HG03025 (cell line): ENCODE data around the gene TMEM61.
A peak's percentile ranks its signal among the peaks of the same experiment; 100 is the strongest.
"Not testable (repeated sequence)": the region's sequence is repeated elsewhere in the genome, so short reads cannot be mapped to it uniquely, and the experiment has no call there.

ENCODE experiments used
- ATAC-seq: cut with Tn5 transposase; IDR thresholded peaks from one replicate; pipeline ENCODE4 v1.9.1; 2021; ENCODE audit warnings: mild to moderate bottlenecking, moderate library complexity; ENCODE audit not compliant: unreplicated experiment, low FRiP score

The TMEM61 gene

GRCh38 chr1:54998677-54999076 lies 18.2 kb downstream of the TMEM61 start, which contains the start of gene BSND:
BSND (plus strand) TSS chr1:54998933; CDS start chr1:54999187, 254 bp downstream.
- peak; percentile 73 for ATAC-seq

- no peak for ATAC-seq
These were observed 20.0 kb downstream of the TMEM61 start for GRCh38 chr1:55000110-55001085.

- ATAC-seq = no peak
These were observed 20.9 kb downstream of the TMEM61 start for GRCh38 chr1:55001311-55001710.

DNA sequence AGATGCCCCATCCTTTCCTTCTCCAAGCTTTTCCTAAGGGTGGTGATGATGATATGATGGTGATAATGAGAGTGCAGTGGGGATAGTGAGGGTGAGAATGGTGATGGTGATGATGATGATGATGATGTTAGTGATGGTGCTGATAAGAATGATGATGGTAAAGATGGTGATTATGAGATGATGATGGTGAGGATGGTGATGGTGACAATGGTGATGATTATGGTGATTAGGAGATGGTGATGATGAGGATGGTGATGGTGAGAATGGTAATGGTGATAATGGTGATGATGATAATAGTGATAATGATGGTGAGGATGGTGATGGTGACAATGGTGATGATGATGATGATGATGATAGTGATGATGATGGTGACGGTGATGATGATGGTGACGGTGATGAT lies 22.3 kb downstream of the TMEM61 start:
- ATAC-seq = no peak

DNA sequence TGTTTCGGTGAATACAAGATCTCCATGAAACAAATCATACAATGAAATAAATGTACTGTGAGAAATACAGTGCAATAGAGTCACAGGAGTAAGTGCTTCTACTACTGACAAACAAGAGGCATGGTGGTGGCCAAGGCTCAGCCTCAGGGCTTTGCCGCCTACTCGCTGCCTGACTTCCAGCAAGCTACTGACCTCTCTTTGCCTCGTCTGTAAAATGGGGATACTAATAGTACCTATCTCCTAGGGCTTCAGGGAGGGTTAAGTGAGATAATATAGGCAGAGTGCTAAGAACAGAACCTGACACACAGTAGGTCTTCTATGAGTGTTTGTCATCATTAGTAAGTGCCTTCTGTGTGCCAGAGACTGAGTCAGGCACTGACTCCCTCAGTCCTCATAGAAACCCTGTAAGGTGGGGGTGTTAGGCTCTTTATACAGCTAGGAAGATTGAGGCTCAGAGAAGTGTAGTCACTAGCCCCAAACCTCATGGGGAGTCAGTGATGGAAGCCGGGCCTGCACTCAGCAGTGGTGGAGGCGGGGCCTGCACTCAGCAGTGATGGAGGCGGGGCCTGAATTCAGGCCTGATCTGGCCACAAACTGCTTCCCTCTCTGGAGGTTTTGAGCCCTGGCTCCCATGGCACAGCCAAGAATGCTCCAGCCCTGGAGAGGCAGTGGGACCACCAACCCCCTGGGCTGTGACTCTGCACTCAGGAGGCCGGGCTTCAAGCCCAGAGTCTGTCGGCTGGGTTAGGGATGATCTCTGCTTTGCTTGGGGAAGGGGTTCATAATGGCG lies 25.1 kb downstream of the TMEM61 start:
- ATAC-seq = no peak

- ATAC-seq = no peak
These were observed 26.5 kb downstream of the TMEM61 start for GRCh38 chr1:55006931-55007330.

DNA sequence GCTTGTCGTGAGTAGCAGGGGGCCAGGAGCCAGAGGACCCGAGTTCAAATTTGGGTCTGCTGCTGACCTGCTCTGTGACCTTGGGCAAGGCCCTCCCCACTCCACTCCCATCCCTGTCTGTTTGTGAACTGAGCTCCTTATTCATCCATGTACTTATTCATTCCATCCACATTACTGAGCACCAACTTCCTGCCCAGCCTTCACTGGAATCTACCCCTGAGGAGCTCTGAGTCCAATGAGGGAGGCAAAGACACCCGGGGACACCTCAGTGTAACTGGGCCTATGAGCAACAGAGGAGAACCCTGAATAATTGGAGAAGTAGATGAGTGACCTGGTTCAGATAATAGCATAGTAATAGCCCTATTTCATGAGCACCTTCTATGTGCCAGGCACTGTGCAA lies 27.2 kb downstream of the TMEM61 start:
- no peak for ATAC-seq

DNA sequence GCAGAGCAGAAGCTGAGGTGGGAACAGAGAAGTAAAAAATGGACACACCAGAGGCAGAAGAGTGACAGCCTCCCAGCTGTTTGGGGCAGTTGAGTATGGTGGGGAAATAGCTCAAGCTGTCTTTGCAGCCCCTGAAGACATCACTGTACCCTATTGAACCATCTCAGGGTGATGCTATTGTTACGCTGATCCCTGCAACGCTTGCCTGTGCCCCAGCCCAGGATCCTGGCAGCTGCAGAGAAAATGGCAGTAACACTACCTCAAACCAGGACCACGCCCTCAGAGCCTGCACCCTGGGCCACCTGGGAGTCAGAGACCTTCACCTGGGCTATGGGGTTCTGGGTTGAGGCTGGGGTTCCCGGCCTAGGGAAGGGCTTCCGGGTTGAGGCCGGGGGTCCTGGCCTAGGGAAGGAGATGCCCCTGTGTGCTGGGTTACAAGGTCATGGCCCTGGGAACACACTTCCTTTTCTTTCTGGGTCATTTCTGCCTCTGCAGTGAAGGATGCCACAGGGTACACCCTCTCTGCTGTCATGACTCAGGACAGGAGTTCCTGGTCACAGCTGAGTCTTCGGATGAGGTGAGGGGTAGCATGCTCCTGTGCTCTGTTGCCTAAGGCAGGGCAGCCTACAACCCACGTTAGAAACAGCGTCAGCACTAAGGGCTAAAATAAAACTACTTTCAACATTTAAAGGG lies 29.9 kb downstream of the TMEM61 start:
- ATAC-seq = no peak

DNA sequence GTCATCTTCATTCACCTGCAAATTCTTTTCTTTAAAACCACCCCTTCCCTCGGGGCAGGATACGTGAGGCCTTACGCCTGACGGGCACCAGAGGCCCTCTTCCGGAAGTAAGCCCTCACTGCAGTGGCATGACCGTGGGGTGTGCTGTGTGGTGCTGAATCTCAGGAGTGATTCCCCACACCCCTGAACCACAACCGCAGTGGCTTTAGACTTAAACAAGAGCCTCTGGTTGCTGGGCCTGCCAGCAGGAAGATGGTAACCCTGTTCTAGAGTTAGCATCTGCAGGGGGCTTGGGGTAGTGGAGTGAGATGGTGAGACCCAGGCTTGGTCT lies 30.4 kb downstream of the TMEM61 start:
- no peak for ATAC-seq

- ATAC-seq = no peak
These were observed 32.2 kb downstream of the TMEM61 start for GRCh38 chr1:55012661-55013060.

DNA sequence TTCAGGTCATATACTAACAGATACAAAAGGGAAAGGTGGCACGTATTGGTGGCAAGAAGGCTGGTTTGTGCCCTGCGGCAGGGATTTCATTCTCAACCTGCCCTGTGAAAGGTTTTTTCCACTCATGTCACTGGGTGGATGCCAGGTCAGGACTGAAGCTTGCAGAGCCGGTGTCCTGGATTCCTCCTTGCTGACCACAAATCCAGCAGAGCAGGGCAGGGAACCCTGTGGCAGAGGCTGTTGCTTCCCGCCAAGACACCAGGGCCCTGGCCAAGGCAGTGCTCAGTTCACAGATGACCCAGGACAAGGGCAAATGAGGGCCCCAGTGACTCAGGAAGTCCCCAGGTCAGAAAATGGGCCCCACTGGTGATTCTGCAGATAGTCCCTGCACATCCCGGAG lies 34.7 kb downstream of the TMEM61 start:
- ATAC-seq = no peak

DNA sequence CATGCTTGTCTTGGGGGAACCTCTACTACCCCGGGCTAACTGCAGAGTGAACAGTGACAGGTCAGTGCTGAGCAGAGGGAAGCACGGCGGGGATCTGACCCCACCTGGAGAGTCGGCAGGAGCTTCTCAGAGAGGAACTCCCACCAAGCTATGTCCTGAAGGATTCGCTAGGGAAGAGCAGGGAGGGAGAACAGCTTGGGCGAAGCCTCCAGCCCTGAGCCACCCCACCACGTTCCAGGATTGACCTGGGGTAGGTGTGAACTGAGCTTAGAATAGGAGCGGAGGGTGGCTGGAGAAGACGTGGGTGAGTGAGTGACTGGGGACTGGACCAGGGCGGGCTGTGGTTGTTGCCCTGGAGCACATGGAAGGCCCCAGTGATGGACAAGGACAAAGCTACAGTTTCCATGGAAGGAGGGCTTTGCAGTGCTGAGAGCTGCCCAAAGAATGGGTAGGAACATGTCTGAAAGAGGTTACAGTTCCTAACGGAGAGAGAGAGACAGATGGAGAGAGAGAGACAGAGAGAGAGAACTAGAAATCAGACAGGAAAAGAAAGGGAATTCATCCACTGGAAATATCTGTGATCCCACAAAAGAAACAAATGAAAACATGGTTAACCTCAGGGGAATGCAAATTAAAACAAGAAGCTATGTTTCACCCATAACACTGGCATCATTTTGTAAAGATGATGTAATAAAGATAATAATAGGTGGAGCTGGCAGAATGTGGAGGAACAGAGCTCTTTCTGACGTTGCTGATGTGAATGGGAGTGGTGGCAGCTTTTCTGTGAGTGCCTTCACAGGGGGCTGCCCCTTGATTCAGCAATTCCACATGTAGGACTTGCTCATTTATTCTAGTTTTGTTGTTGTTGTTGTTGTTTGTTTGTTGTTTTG lies 35.5 kb downstream of the TMEM61 start:
- no peak for ATAC-seq

DNA sequence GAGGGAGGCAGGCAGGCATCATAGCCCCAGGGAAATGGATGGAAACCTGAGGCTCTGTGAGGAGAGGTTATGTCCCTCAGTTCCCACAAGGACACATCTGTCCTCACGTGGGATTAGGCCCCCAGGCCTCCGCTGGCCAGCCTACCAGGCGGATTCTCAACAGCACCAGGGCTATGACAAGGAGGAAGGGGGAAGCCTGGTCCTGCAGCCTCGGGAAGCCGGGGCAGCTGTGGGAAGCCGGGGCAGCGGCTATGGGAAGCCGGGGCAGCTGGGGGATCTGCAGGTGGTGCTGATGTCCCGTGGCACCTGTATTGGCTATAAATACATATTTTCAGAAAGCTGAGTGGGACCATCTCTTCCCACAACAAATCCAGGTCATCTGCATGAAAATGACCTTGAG lies 38.0 kb downstream of the TMEM61 start:
- ATAC-seq = no peak

GRCh38 chr1:55021942-55022546 lies 41.6 kb downstream of the TMEM61 start:
- ATAC-seq = no peak

GRCh38 chr1:55024163-55024562 lies 43.7 kb downstream of the TMEM61 start:
- ATAC-seq = not testable (repeated sequence)

GRCh38 chr1:55026682-55027081 lies 46.3 kb downstream of the TMEM61 start:
- ATAC-seq = not testable (repeated sequence)

GRCh38 chr1:55031098-55031497 lies 50.7 kb downstream of the TMEM61 start:
- not testable (repeated sequence) for ATAC-seq

- no peak for ATAC-seq
These were observed 52.8 kb downstream of the TMEM61 start for GRCh38 chr1:55033265-55033614.

- ATAC-seq = no peak
These were observed 54.2 kb downstream of the TMEM61 start for GRCh38 chr1:55034476-55035133.
